GM12891 (cell line): ENCODE measurements around the gene IRX2.

Experiments used
- POLR2A ChIP-seq: IDR thresholded peaks from 2 replicates; pipeline ENCODE4 v1.6.1; 2011; ENCODE audit warnings: low read depth, low read length, control low read depth
- POLR2AphosphoS5 ChIP-seq: IDR thresholded peaks from 2 replicates; pipeline ENCODE4 v1.6.1; 2011; ENCODE audit warnings: low read depth, low read length, control low read depth

DNA sequence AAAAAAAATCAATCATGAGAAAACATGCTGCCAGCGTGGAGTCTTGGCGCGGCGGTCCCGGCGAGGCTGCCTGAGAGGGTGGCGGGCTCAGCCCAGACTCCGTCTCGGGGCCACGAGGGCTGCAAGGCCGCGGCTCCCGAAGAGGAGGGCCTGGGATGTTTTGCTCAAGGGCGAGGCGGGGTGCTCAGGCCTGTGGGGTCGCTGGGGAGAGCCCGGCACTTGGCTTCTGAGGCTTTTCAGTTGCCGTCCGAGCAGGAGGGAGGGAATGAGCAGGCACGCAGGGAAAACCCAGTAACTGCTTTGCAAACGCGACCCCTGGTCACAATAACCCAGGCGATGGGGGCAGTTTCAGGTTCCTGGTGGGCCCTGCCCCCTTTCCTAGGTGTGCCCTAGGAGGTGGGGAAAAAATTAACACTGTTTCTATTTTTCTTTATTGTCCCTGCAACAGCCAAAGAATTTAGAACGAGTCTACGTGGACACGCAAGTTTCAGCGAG lies 3.2 kb upstream of the IRX2 start:
- TF ChIP-seq POLR2A, result no peak
- TF ChIP-seq POLR2AphosphoS5, result no peak
